Hematopoietic multipotent progenitor cell treated with erythropoietin and hydrocortisone succinate and interleukin-3 and kit ligand, for 6 days (in vitro differentiated cells): ENCODE data around the gene NBDY.
"Not testable (repeated sequence)": the region's sequence is repeated elsewhere in the genome, so short reads cannot be mapped to it uniquely, and the experiment has no call there.

Experiments used
- DNase-seq: peaks from one replicate; pipeline ENCODE4 v3.0.0-alpha.2; 2015

NBDY gene

DNA sequence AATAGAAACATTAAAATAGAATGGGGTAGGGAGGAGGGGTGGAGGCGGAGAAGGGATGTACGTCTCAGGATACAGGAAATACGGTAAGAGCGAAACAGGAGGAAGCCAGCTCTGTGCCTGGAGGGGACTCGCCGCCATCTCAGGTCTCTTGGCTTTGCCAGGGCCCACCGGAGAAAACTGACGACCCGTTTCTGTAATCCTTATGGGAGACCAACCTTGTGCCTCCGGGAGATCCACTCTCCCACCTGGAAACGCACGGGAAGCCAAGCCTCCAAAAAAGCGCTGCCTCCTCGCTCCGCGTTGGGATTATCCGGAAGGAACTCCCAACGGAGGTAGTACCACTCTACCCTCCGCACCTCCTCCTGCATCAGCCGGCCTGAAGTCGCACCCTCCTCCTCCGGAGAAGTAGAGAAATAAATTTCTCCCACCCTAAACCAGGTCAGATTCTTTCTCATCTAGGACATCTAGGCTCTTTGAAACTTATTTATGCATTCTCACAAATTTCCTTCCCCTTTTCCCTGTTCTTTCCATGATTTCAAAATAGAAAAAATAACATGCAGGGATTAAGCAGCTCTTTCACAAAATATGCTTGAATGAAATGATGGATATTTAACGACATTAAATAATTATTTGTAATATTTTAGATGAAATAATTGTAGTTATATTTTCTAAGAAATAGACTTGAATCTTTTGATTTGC, at the start of gene NBDY:
Gene NBDY (plus strand): TSS at position 92 of the 699 bp plus-strand sequence. CDS start 111 bp downstream, at position 203.
- peak; percentile 72 for DNase-seq

GRCh38 chrX:56704530-56704929, 24.5 kb upstream of the NBDY start:
- DNase-seq = not testable (repeated sequence)

DNA sequence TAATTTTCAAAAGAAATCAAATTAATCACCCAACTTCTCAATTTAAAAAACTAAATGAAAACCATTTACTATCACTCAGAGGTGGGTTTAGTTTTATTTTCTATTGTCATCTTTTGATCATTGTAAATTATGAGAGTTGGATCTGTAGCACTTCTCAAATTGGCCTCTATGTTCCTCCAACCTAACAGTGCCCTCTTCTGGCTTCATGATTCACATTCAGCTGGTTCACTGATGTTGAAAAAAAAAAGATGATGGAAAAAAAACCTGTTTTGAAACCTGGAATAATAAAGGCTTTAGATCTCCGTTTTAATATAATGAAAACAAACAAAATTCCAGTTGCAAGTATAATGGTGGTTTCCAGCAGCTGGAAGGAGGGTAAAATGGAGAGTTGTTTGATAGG, 2.4 kb upstream of the NBDY start:
- peak; percentile 79 for DNase-seq

- no peak for DNase-seq
Measured at GRCh38 chrX:56727531-56727930, 1.5 kb upstream of the NBDY start.

- DNase-seq = peak; percentile 25
Measured at GRCh38 chrX:56728321-56728720, 722 bp upstream of the NBDY start.

GRCh38 chrX:56728752-56729151, 291 bp upstream of the NBDY start:
- DNase-seq = peak; percentile 41

DNA sequence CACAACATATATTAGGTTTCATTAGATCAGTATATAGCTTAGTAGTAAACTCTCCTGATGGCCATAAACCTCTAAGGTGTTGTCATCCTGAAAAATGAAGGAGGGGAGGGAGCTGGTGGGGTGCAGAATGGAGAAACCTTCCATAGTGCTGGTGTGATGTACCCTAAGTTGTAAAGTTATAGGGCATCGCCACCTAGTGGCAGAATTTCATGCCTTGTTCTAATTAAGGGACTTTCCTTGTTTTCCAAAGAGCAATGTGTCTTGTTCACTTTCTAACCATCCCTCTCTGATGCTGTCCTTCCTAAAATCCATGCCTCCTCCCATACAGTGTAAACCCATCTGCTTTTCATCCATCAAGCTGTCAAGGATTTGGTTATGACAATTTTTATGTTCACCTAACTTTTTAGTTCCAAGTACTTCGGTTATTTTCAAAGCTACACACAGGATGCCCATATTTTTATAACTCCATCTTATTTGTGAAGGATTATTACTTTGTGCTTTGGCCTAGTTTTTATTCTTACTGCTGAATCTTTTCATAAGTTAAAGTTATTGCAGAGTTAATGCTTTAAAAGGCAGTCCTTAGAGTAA, 4.5 kb downstream of the NBDY start:
- peak; percentile 73 for DNase-seq

DNA sequence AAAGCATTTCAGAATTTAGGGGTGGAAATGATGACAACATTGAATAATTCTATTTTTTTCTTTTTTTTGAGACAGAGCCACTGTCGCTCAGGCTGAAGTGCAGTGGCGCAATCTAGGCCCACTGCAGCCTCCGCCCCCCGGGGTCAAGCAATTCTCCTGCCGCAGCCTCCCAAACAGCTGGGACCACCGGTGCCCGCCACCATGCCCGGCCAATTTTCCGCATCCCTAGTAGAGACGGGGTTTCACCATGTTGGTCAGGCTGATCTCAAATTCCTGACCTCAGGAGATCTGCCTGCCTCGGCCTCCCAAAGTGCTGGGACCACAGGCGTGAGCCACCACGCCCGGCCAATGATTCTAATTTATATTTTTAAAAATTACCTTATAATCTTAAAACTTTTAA, 7.2 kb downstream of the NBDY start:
- DNase-seq = no peak

DNA sequence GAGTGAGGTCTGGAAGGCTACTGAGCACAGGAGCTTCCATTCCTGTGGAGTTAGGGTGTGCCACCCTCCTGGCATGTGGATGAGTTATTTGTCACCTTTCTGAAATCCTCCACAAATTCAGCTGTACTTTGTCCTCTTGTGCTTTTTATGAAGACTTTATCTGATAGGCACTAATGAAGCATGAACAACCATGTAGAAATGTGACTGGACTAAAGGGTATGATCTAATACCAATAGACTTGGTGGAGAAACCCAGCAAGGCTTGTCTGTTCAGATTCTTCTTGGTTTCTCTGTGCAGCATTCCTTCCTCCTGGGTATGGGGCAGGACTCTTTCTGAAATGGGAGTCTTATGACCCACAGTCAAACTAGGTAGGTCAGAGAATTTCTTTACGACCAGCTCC, 9.6 kb downstream of the NBDY start:
- no peak for DNase-seq

GRCh38 chrX:56744996-56745395, 16.0 kb downstream of the NBDY start:
- DNase-seq = no peak

- no peak for DNase-seq
Measured at GRCh38 chrX:56746996-56747395, 18.0 kb downstream of the NBDY start.

DNA sequence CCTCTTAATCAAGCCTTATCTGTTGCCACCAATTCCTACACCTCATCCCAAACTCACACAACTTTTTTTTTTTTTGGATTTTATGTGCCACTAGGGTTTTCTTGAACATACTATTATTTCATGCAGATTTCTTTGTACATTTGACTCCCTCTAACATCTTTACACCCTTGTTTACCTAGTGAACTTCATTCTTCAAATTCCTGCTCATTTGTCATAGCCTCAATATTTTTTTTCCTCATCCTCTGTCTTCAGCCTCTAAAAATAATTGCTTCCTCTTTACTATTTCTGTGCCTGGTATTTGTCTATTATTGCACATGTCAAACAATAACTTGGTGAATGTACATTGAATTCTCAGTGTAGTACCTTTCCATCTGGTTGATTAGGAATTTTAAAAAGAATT, 22.0 kb downstream of the NBDY start:
- no peak for DNase-seq

GRCh38 chrX:56757327-56757726, 28.3 kb downstream of the NBDY start:
- no peak for DNase-seq

DNA sequence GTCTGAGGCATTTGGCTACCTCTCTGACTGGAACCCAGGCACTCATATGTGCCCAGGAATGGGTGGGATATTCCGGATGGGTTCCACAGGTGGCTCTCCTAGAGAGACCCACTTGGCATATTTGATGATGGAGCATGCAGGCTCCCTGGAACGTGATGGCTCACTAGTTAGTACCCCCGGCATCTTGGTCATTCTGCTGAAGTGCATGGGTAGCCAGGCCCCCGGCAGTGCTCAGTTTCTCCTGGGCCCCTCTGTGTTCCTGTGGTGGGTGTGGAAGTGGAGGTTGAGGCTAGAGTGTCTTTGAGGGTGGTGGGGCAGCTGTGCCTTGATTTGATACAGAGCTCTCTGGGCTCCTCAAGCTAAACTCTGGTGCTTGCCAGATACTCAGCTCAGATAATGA, 29.4 kb downstream of the NBDY start:
- DNase-seq = no peak

GRCh38 chrX:56759736-56760409, 30.8 kb downstream of the NBDY start:
- DNase-seq = no peak

GRCh38 chrX:56760410-56761124, 31.5 kb downstream of the NBDY start:
- not testable (repeated sequence) for DNase-seq

DNA sequence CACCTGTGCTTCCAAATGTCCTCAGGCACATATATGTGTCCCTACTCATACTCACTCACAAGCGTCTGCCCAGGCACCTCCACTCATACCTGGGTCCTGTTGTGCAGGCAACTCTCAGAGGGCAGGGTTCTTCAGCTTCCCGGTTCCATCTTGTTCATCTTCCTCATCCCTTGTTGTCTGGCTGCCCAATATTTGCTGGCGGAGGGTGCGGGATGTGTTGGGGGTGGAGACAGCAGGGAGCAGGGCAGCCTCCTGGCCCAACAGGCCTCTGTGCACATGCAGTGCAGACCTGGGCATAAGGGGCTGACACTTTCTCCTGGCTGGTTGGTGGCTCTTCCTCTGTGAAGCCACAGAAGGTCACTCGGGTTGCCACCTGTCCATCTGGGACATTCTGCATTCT, 32.1 kb downstream of the NBDY start:
- DNase-seq = no peak

DNA sequence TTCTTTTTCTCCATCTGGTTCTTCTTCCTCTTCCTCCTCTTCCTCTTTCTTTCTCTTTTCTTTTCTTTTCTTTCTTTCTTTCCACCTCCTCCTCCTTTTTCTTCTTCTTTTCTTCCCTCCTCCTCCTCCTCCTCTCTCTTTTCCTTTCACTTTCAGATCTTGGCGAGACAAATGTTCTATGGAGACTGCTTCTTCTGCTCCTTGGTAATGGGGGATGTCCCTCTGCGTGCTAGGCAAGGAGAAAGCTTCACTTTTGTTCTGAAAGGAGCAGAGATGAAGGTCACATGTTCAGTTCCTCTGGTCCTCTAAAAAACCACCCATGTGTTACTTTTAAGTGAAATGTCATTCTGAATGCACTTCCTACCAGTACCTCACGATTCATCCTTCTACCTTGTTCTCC, 33.2 kb downstream of the NBDY start:
- DNase-seq = no peak

DNA sequence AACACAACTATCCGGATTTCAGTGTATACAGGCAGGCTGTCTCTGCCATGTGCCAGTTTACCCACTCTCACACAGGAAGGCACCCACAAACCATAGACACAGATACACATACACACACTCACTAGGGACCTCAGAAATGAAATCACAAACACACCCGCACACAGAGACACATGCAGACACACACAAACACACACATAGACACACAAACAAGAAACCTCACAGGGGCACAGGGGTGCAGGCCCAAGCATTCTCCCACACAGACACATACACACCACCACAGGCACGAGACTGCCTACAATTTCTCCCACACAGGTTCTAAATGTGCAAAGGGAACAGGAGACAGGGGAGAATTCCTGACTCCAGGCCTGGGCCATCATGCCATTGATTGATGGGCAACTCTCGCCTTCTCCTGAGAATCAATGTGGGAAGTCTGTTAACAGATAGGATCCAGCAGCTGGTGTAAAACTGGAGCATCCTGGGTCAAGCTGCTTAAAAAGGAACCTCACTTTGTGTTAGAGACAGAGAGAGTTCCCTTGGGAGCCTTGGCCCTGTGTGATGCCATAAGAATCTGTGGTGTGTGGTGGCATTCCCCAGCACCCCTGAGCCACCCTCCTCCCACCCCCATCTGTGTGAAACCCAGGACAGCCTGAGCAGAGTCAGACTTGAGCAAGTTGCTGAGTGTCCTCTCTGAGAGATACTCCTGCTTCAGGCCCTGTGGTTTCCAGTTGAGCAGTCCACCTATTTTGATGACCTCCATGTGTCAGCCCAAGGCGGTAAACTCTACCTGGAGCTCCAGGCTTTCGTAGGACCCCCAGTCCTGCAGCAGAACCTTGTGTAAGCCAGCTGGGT, 33.9 kb downstream of the NBDY start:
- DNase-seq = no peak

- no peak for DNase-seq
Measured at GRCh38 chrX:56763556-56764152, 34.6 kb downstream of the NBDY start.

- DNase-seq = peak; percentile 83
Measured at GRCh38 chrX:56764153-56764974, 35.3 kb downstream of the NBDY start.
